Measurements from ENCODE around the gene SEMA3B.

Gene SEMA3B

GRCh38 chr3:50256978-50257890 is 11.7 kb upstream of the SEMA3B start:
- in situ Hi-C loops (cut with HindIII; ENCODE audit: low sequenced_read_pairs), result no loop called here

- in situ Hi-C loops (cut with HindIII; ENCODE audit: low sequenced_read_pairs), result no loop called here
Measured at GRCh38 chr3:50258029-50258680, 10.8 kb upstream of the SEMA3B start.

GRCh38 chr3:50258979-50259378 is 10.0 kb upstream of the SEMA3B start:
- in situ Hi-C loops (cut with HindIII; ENCODE audit: low sequenced_read_pairs), result no loop called here

GRCh38 chr3:50259432-50260026 is 9.4 kb upstream of the SEMA3B start:
- in situ Hi-C loops (cut with HindIII; ENCODE audit: low sequenced_read_pairs), result loop anchor here (5.0 kb wide), 1 partner anchor 37 kb away; no protein-coding TSS in a partner anchor

- in situ Hi-C loops (cut with HindIII; ENCODE audit: low sequenced_read_pairs), result loop anchor here (5.0 kb wide), 1 partner anchor 38 kb away; no protein-coding TSS in a partner anchor
Measured at GRCh38 chr3:50260027-50260941, 8.7 kb upstream of the SEMA3B start.

GRCh38 chr3:50260942-50261441 is 8.0 kb upstream of the SEMA3B start:
- in situ Hi-C loops (cut with HindIII; ENCODE audit: low sequenced_read_pairs), result loop anchor here (5.0 kb wide), 1 partner anchor 39 kb away; no protein-coding TSS in a partner anchor

- in situ Hi-C loops (cut with HindIII; ENCODE audit: low sequenced_read_pairs), result loop anchor here (5.0 kb wide), 1 partner anchor 39 kb away; no protein-coding TSS in a partner anchor
Measured at GRCh38 chr3:50261505-50261904, 7.4 kb upstream of the SEMA3B start.

- in situ Hi-C loops (cut with HindIII; ENCODE audit: low sequenced_read_pairs), result loop anchor here (5.0 kb wide), 1 partner anchor 40 kb away; no protein-coding TSS in a partner anchor
Measured at GRCh38 chr3:50262200-50262599, 6.7 kb upstream of the SEMA3B start.

GRCh38 chr3:50262778-50263177 is 6.2 kb upstream of the SEMA3B start:
- in situ Hi-C loops (cut with HindIII; ENCODE audit: low sequenced_read_pairs), result loop anchor here (5.0 kb wide), 1 partner anchor 40 kb away; no protein-coding TSS in a partner anchor

- in situ Hi-C loops (cut with HindIII; ENCODE audit: low sequenced_read_pairs), result loop anchor here (5.0 kb wide), 1 partner anchor 41 kb away; no protein-coding TSS in a partner anchor
Measured at GRCh38 chr3:50263478-50264382, 5.2 kb upstream of the SEMA3B start.

- in situ Hi-C loops (cut with HindIII; ENCODE audit: low sequenced_read_pairs), result loop anchor here (5.0 kb wide), 1 partner anchor 42 kb away; no protein-coding TSS in a partner anchor
Measured at GRCh38 chr3:50264383-50264963, 4.5 kb upstream of the SEMA3B start.

GRCh38 chr3:50264964-50265485 is 3.9 kb upstream of the SEMA3B start:
- in situ Hi-C loops (cut with HindIII; ENCODE audit: low sequenced_read_pairs), result loop anchor here (5.0 kb wide), 1 partner anchor 43 kb away; no protein-coding TSS in a partner anchor

GRCh38 chr3:50265571-50265970 is 3.4 kb upstream of the SEMA3B start:
- in situ Hi-C loops (cut with HindIII; ENCODE audit: low sequenced_read_pairs), result no loop called here

- in situ Hi-C loops (cut with HindIII; ENCODE audit: low sequenced_read_pairs), result no loop called here
Measured at GRCh38 chr3:50266017-50266416, 2.9 kb upstream of the SEMA3B start.

GRCh38 chr3:50266836-50267235 is 2.1 kb upstream of the SEMA3B start:
- in situ Hi-C loops (cut with HindIII; ENCODE audit: low sequenced_read_pairs), result no loop called here

- in situ Hi-C loops (cut with HindIII; ENCODE audit: low sequenced_read_pairs), result no loop called here
Measured at GRCh38 chr3:50267280-50267913, 1.6 kb upstream of the SEMA3B start.

GRCh38 chr3:50268276-50268675 is 671 bp upstream of the SEMA3B start:
- in situ Hi-C loops (cut with HindIII; ENCODE audit: low sequenced_read_pairs), result no loop called here

GRCh38 chr3:50269460-50269859 is 513 bp downstream of the SEMA3B start:
- in situ Hi-C loops (cut with HindIII; ENCODE audit: low sequenced_read_pairs), result no loop called here

Measured in endothelial cell of hepatic sinusoid (primary cell).